Kidney (tissue), 14 donors: ENCODE measurements around the gene SPECC1L. TPM values are rescaled to one million over a fixed set of nuclear protein-coding genes. Genes with fewer than 3 reads are reported as not detected.

Experiments
- DNase-seq, 5 donors: peaks; one replicate each; pipeline ENCODE4 v3.0.0-alpha.2; 2013 to 2020
- FAIRE-seq: peaks from 2 replicates; lab custom pipeline; 2012; peaks lifted over from hg19 to GRCh38; lab: Jason Lieb, UNC
- H3K27ac ChIP-seq, 2 donors: one replicate each; pipeline ENCODE4 v1.7.0; 2013; ENCODE audit warnings: low read depth in 2 of 2, low read length in 2 of 2, inconsistent platforms in 1 of 2
- H3K27me3 ChIP-seq: one replicate; pipeline ENCODE4 v1.7.1; 2013; ENCODE audit warnings: low read length, inconsistent platforms; ENCODE audit not compliant: control insufficient read depth, insufficient read depth
- H3K36me3 ChIP-seq, 3 donors: one replicate each; pipeline versions ENCODE4 v1.7.0 to v1.7.1; 2013; ENCODE audit warnings: low read length in 3 of 3, control low read depth in 1 of 3, inconsistent platforms in 1 of 3; ENCODE audit not compliant: insufficient read depth in 3 of 3, control insufficient read depth in 2 of 3
- H3K4me1 ChIP-seq, 3 donors: one replicate each; pipeline versions ENCODE4 v1.7.0 to v1.7.1; 2013; ENCODE audit warnings: low read length in 3 of 3, inconsistent platforms in 1 of 3, low read depth in 1 of 3; ENCODE audit not compliant: control insufficient read depth in 2 of 3, insufficient read depth in 2 of 3
- H3K4me3 ChIP-seq, 3 donors: one replicate each; pipeline versions ENCODE4 v1.7.0 to v1.8.1; 2013; ENCODE audit warnings: low read length in 3 of 3, control low read depth in 1 of 3, inconsistent platforms in 1 of 3
- H3K9ac ChIP-seq, 3 donors: one replicate each; pipeline versions ENCODE4 v1.7.0 to v1.7.1; 2013; ENCODE audit warnings: low read length in 3 of 3, control low read depth in 1 of 3, inconsistent platforms in 1 of 3
- H3K9me3 ChIP-seq, 3 donors: one replicate each; pipeline versions ENCODE4 v1.7.0 to v1.7.1; 2013; ENCODE audit warnings: low read length in 3 of 3, control low read depth in 1 of 3, inconsistent platforms in 1 of 3; ENCODE audit not compliant: control insufficient read depth in 2 of 3, insufficient read depth in 1 of 3
- CTCF ChIP-seq: IDR thresholded peaks from 3 replicates; pipeline ENCODE4 v1.5.1; 2012; ENCODE audit warnings: mild to moderate bottlenecking, moderate library complexity, borderline replicate concordance; ENCODE audit not compliant: insufficient read depth; ENCODE audit errors: extremely low read depth
- intact Hi-C: fragments of 100-400 bp; cut with DNase I; formaldehyde crosslinking; loops from one replicate; pipeline ENCODE4 v1.11.1; 2022
- polyA plus RNA-seq: library from polyadenylated mRNA; stranded (reverse); fragments of 350-450 nt; fragmentation: Illumina TruSeq; extraction: RNeasy Lipid Tissue Mini Kit (QIAGEN cat#74804); gene quantifications from one replicate; pipeline ENCODE4 v1.2.3, GENCODE V29; 2014; ENCODE audit warnings: low read depth, low replicate concordance; ENCODE audit not compliant: insufficient read depth
- total RNA-seq: library from RNA; stranded (reverse); fragmentation: NEBNext Ultra II Directional; extraction: Animal tissue kit (Norgen Biotek cat#: 25700); gene quantifications from one replicate; pipeline ENCODE4 v1.2.1, GENCODE V29; 2021
- donor health status: control.
- donor health status: control.
- donor health status: control.
- donor health status: control.
- donor health status: control.
- donor health status: DM: yes; HTN: yes; CAD: no.
- donor health status: Normal renal cell carcinoma (clear cell type).

SPECC1L gene
- total and polyA plus RNA-seq, 2 donors from 2014 or later: 11.1 to 65.8 TPM

DNA sequence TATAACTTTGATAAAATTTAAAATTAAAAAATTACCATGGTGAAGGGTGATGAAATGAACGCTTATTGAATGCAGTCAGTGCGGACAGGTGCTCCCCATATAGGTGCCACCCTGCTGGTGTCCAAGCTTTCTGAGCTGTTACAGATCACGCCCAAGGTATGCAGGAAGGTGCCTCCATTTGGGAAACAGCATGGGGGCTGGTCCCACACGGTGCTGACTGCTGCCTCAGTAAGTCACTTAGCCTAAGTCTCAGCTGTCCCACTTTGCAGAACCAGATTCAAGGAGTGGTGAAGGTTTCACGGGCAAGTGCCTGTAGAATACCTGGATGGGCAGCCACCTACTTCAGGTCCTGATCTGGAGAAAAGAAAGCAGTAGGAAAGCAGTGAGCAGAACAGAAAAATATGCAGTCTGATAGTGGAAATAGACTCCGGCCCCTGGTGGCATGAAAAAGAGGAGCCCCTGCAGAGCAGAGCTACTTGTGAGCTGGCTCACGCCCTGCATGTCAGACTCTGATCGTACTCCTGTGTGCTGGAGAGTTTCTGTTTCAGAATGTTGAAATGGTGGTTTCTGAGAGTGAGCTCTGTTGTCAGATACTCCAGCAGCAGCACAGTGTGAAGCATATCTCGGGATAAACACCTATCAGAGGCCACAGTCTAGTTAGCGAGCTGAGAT, 189.9 kb downstream of the SPECC1L start:
- intact Hi-C loops: no loop called here

GRCh38 chr22:24463071-24463760, 192.6 kb downstream of the SPECC1L start:
- Histone ChIP-seq H3K36me3 (no peaks in the 10 kb centered on the region), H3K9me3 (no peaks in the 10 kb centered on the region), H3K27me3 (no peaks in the 10 kb centered on the region), H3K27ac (no peak overlapping the region), H3K4me1 (peaks cover 2 to 26% (median 19%) of the 10 kb centered on the region in 3 donors), H3K4me3 (no peak overlapping the region), H3K9ac (no peak overlapping the region)
- FAIRE-seq (no peak), DNase-seq (no peak)
- intact Hi-C loops: no loop called here
- no peak for TF ChIP-seq CTCF

More for the DNA sequence above, 189.9 kb downstream of the SPECC1L start:
- Histone ChIP-seq H3K4me3 (no peak overlapping the region), H3K4me1 (peaks cover 0 to 10% (median 8%) of the 10 kb centered on the region in 3 donors), H3K27me3 (no peaks in the 10 kb centered on the region), H3K36me3 (no peaks in the 10 kb centered on the region), H3K9me3 (no peaks in the 10 kb centered on the region), H3K27ac (no peak overlapping the region), H3K9ac (no peak overlapping the region)
- FAIRE-seq (no peak), DNase-seq (no peak)
- TF ChIP-seq CTCF: no peak

- peaks cover 2 to 26% (median 16%) of the 10 kb centered on the region in 3 donors for H3K4me1 ChIP-seq
- FAIRE-seq (no peak), DNase-seq (no peak)
- no peaks in the 10 kb centered on the region for H3K36me3 ChIP-seq
- intact Hi-C loops: no loop called here
- H3K27ac ChIP-seq: peak overlapping the region in 1 of 2 donors; percentile 10
- no peak overlapping the region for H3K9ac ChIP-seq
- no peaks in the 10 kb centered on the region for H3K9me3 ChIP-seq
- no peaks in the 10 kb centered on the region for H3K27me3 ChIP-seq
- no peak for TF ChIP-seq CTCF
- no peak overlapping the region for H3K4me3 ChIP-seq
These were observed 194.9 kb downstream of the SPECC1L start for GRCh38 chr22:24465566-24465965.
